ENCODE results near the gene SRRM1. TPM values are rescaled to one million over a fixed set of nuclear protein-coding genes. Genes with fewer than 3 reads are reported as not detected.

SRRM1 gene
- total RNA-seq, 4 donors from 2014 or later: 61.6 to 87.6 (median 63.6) TPM

- peaks cover 17 to 30% (median 24%) of the 10 kb centered on the region in 4 donors for H3K4me1 ChIP-seq
- H3K9me3 ChIP-seq: no peaks in the 10 kb centered on the region
- no peak overlapping the region for H3K27ac ChIP-seq (replicated peaks in 1 of 4)
- no peaks in the 10 kb centered on the region for H3K27me3 ChIP-seq
- H3K4me3 ChIP-seq: no peak overlapping the region
- intact Hi-C loops (cut with DNase I): no loop called here
- peaks cover 60 to 84% (median 82%) of the 10 kb centered on the region in 4 donors for H3K36me3 ChIP-seq
- no peak for DNase-seq (ENCODE audit: extremely low spot score)
- 90% methylated on average over 5 of the region's 5 CpGs for WGBS
- no peak for TF ChIP-seq POLR2A (IDR thresholded peaks at IDR 0.05; ENCODE audit: low read depth)
- TF ChIP-seq POLR2AphosphoS5 (IDR thresholded peaks at IDR 0.05): no peak
- TF ChIP-seq CTCF (IDR thresholded peaks at IDR 0.05): no peak
- TF ChIP-seq EP300 (IDR thresholded peaks at IDR 0.05): no peak
These were observed 5.8 kb downstream of the SRRM1 start for GRCh38 chr1:24648919-24649318.

GRCh38 chr1:24652382-24652781 is 9.3 kb downstream of the SRRM1 start:
- Histone ChIP-seq H3K4me3 (no peak overlapping the region), H3K36me3 (peaks cover 95 to 100% (median 100%) of the 10 kb centered on the region in 4 donors), H3K4me1 (peaks cover 0 to 4% (median 0%) of the 10 kb centered on the region in 4 donors), H3K27ac (replicated peaks in 1 of 4) (no peak overlapping the region), H3K27me3 (no peaks in the 10 kb centered on the region), H3K9me3 (no peaks in the 10 kb centered on the region)
- DNase-seq (ENCODE audit: extremely low spot score): no peak
- intact Hi-C loops (cut with DNase I): loop anchor here (10.0 kb wide), 1 partner anchor 572 kb away; no protein-coding TSS in a partner anchor
- WGBS: 95% methylated on average over 13 of the region's 13 CpGs
- TF ChIP-seq POLR2A (IDR thresholded peaks at IDR 0.05; ENCODE audit: low read depth) (no peak), EP300 (IDR thresholded peaks at IDR 0.05) (no peak), CTCF (IDR thresholded peaks at IDR 0.05) (no peak), POLR2AphosphoS5 (IDR thresholded peaks at IDR 0.05) (no peak)

- H3K4me3 ChIP-seq: no peak overlapping the region
- no peak for DNase-seq (ENCODE audit: extremely low spot score)
- no peaks in the 10 kb centered on the region for H3K27me3 ChIP-seq
- no peaks in the 10 kb centered on the region for H3K9me3 ChIP-seq
- H3K27ac ChIP-seq (replicated peaks in 1 of 4): no peak overlapping the region
- TF ChIP-seq POLR2AphosphoS5 (IDR thresholded peaks at IDR 0.05) (no peak), CTCF (IDR thresholded peaks at IDR 0.05) (no peak), EP300 (IDR thresholded peaks at IDR 0.05) (no peak), POLR2A (IDR thresholded peaks at IDR 0.05; ENCODE audit: low read depth) (no peak)
- H3K36me3 ChIP-seq: peaks cover 93 to 100% (median 100%) of the 10 kb centered on the region in 4 donors
- WGBS: 97% methylated on average over 3 of the region's 3 CpGs
- intact Hi-C loops (cut with DNase I): loop anchor here (10.0 kb wide), 1 partner anchor 571 kb away; no protein-coding TSS in a partner anchor
- H3K4me1 ChIP-seq: no peaks in the 10 kb centered on the region
These were observed 10.9 kb downstream of the SRRM1 start for GRCh38 chr1:24654010-24654409.

- no peak overlapping the region for H3K4me3 ChIP-seq
- no peak for DNase-seq (ENCODE audit: extremely low spot score)
- H3K9me3 ChIP-seq: no peaks in the 10 kb centered on the region
- intact Hi-C loops (cut with DNase I): loop anchor here (10.0 kb wide), 1 partner anchor 569 kb away; no protein-coding TSS in a partner anchor
- H3K27me3 ChIP-seq: no peaks in the 10 kb centered on the region
- peaks cover 81 to 100% (median 99%) of the 10 kb centered on the region in 4 donors for H3K36me3 ChIP-seq
- H3K27ac ChIP-seq (replicated peaks in 1 of 4): no peak overlapping the region
- H3K4me1 ChIP-seq: no peaks in the 10 kb centered on the region
- 83% methylated on average over 1 of the region's 1 CpG for WGBS
- no peak for TF ChIP-seq EP300 (IDR thresholded peaks at IDR 0.05)
- no peak for TF ChIP-seq POLR2A (IDR thresholded peaks at IDR 0.05; ENCODE audit: low read depth)
- TF ChIP-seq POLR2AphosphoS5 (IDR thresholded peaks at IDR 0.05): no peak
- TF ChIP-seq CTCF (IDR thresholded peaks at IDR 0.05): no peak
These were observed 12.9 kb downstream of the SRRM1 start for GRCh38 chr1:24656046-24656445.

- Histone ChIP-seq H3K4me1 (no peaks in the 10 kb centered on the region), H3K9me3 (no peaks in the 10 kb centered on the region), H3K27me3 (no peaks in the 10 kb centered on the region), H3K4me3 (no peak overlapping the region), H3K27ac (replicated peaks in 1 of 4) (no peak overlapping the region), H3K36me3 (peaks cover 81 to 100% (median 99%) of the 10 kb centered on the region in 4 donors)
- TF ChIP-seq CTCF (IDR thresholded peaks at IDR 0.05) (no peak), EP300 (IDR thresholded peaks at IDR 0.05) (no peak), POLR2AphosphoS5 (IDR thresholded peaks at IDR 0.05) (no peak), POLR2A (IDR thresholded peaks at IDR 0.05; ENCODE audit: low read depth) (no peak)
- DNase-seq (ENCODE audit: extremely low spot score): no peak
- intact Hi-C loops (cut with DNase I): loop anchor here (10.0 kb wide), 1 partner anchor 567 kb away; no protein-coding TSS in a partner anchor
- WGBS: 94% methylated on average over 3 of the region's 3 CpGs
These were observed 14.7 kb downstream of the SRRM1 start for GRCh38 chr1:24657781-24658180.

Measured in esophagus muscularis mucosa (tissue), 4 donors.